ENCODE measurements around the gene MYO18B. TPM values are rescaled to one million over a fixed set of nuclear protein-coding genes. Genes with fewer than 3 reads are reported as not detected.
A peak's percentile ranks its signal among the peaks of the same experiment; 100 is the strongest.

Gene MYO18B
- total RNA-seq, 2 experiments from 2014 or later = 0.11 to 0.22 TPM

DNA sequence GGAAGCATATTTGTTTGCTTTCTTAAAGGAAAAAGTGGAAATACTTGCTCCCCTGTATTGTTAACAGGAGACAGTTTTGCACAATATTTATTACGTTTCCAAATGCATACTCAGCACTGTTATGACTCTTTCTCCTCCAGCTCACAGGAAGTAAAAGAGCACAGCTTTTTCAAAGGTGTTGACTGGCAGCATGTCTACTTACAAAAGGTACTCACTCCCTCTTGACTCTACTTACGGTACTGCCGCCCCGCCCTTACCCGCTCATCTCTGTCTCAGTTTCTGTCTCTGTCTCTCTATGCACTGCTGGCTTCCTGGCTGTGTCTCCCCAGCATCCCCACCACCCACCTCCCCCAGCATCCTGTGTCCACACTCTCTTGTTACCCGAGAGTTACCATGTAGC, 32.2 kb upstream of the MYO18B start:
- no peak overlapping the region for H3K27ac ChIP-seq (ENCODE audit: low read depth in 1 of 2, low read length in 2 of 2)
- intact Hi-C loops (cut with DNase I, micrococcal nuclease) = loop anchor here in 1 of 2 experiments (10.0 kb wide), 1 partner anchor 345 kb away; no protein-coding TSS in a partner anchor
- peak; percentile 43 for ATAC-seq (ENCODE audit: poor library complexity)
- TF ChIP-seq, protein P1, sequence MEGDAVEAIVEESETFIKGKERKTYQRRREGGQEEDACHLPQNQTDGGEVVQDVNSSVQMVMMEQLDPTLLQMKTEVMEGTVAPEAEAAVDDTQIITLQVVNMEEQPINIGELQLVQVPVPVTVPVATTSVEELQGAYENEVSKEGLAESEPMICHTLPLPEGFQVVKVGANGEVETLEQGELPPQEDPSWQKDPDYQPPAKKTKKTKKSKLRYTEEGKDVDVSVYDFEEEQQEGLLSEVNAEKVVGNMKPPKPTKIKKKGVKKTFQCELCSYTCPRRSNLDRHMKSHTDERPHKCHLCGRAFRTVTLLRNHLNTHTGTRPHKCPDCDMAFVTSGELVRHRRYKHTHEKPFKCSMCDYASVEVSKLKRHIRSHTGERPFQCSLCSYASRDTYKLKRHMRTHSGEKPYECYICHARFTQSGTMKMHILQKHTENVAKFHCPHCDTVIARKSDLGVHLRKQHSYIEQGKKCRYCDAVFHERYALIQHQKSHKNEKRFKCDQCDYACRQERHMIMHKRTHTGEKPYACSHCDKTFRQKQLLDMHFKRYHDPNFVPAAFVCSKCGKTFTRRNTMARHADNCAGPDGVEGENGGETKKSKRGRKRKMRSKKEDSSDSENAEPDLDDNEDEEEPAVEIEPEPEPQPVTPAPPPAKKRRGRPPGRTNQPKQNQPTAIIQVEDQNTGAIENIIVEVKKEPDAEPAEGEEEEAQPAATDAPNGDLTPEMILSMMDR (IDR thresholded peaks at IDR 0.05) = no peak
- no peaks in the 10 kb centered on the region for H3K9me3 Mint-ChIP-seq
- H3K4me3 Mint-ChIP-seq = no peak overlapping the region
- no peaks in the 10 kb centered on the region for H3K9me3 ChIP-seq (ENCODE audit: control insufficient read depth in 1 of 2, insufficient read depth in 1 of 2, low read length in 2 of 2)
- no peaks in the 10 kb centered on the region for H3K27me3 Mint-ChIP-seq
- H3K36me3 Mint-ChIP-seq (ENCODE audit: low read depth) = no peaks in the 10 kb centered on the region
- no peak overlapping the region for H3K4me3 ChIP-seq (ENCODE audit: low read length)
- no peaks in the 10 kb centered on the region for H3K27me3 ChIP-seq (ENCODE audit: control insufficient read depth in 1 of 2, insufficient read depth in 2 of 2, low read length in 2 of 2)
- CTCF ChIA-PET = no interaction called here
- no peak overlapping the region for H3K27ac Mint-ChIP-seq
- no peaks in the 10 kb centered on the region for H3K4me1 Mint-ChIP-seq (ENCODE audit: low read depth)
- no peaks in the 10 kb centered on the region for H3K36me3 ChIP-seq (ENCODE audit: insufficient read depth, low read length)
- no peaks in the 10 kb centered on the region for H3K4me1 ChIP-seq (ENCODE audit: insufficient read depth, low read length)
- POLR2A ChIA-PET = no interaction called here
- DNase-seq = peak in 4 of 14 experiments; percentile 4 to 18 (median 13)

DNA sequence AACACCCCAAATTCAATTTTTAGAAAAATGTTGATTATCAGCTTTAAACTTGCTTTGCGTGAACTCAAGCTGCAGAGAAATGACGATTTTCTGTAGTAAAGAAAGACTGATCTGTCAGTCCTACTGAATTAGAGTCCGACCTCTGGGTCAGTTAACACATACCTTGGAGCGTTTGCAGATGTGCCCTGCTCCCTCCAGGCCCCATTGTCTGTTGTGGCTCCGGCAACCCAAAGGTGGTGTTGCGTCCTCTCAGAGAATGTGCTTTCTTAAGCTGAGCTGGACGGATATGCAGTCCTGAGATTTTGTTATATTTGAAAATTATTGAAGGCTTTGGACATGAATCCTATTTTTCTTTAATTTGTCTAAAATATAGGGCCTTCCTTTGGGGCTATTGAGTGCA, 31.5 kb upstream of the MYO18B start:
- intact Hi-C loops (cut with DNase I, micrococcal nuclease) = no loop called here
- H3K4me1 ChIP-seq (ENCODE audit: insufficient read depth, low read length) = no peaks in the 10 kb centered on the region
- no peak overlapping the region for H3K4me3 Mint-ChIP-seq
- no peaks in the 10 kb centered on the region for H3K27me3 ChIP-seq (ENCODE audit: control insufficient read depth in 1 of 2, insufficient read depth in 2 of 2, low read length in 2 of 2)
- H3K27me3 Mint-ChIP-seq = no peaks in the 10 kb centered on the region
- ATAC-seq (ENCODE audit: poor library complexity) = no peak
- H3K36me3 Mint-ChIP-seq (ENCODE audit: low read depth) = no peaks in the 10 kb centered on the region
- H3K27ac ChIP-seq (ENCODE audit: low read depth in 1 of 2, low read length in 2 of 2) = no peak overlapping the region
- ChIA-PET CTCF (no interaction called here), POLR2A (no interaction called here)
- DNase-seq = no peak
- H3K9me3 Mint-ChIP-seq = no peaks in the 10 kb centered on the region
- H3K4me3 ChIP-seq (ENCODE audit: low read length) = no peak overlapping the region
- H3K4me1 Mint-ChIP-seq (ENCODE audit: low read depth) = no peaks in the 10 kb centered on the region
- H3K9me3 ChIP-seq (ENCODE audit: control insufficient read depth in 1 of 2, insufficient read depth in 1 of 2, low read length in 2 of 2) = no peaks in the 10 kb centered on the region
- H3K36me3 ChIP-seq (ENCODE audit: insufficient read depth, low read length) = no peaks in the 10 kb centered on the region
- H3K27ac Mint-ChIP-seq = no peak overlapping the region
- TF ChIP-seq, protein P1 (IDR thresholded peaks at IDR 0.05) = no peak

- Mint-ChIP-seq H3K9me3 (no peaks in the 10 kb centered on the region), H3K27me3 (no peaks in the 10 kb centered on the region), H3K4me3 (no peak overlapping the region), H3K4me1 (ENCODE audit: low read depth) (no peaks in the 10 kb centered on the region), H3K27ac (no peak overlapping the region), H3K36me3 (ENCODE audit: low read depth) (no peaks in the 10 kb centered on the region)
- no peak for ATAC-seq (ENCODE audit: poor library complexity)
- TF ChIP-seq, protein P1 (IDR thresholded peaks at IDR 0.05) = no peak
- ChIA-PET CTCF (no interaction called here), POLR2A (no interaction called here)
- no peak overlapping the region for H3K4me3 ChIP-seq (ENCODE audit: low read length)
- no peak overlapping the region for H3K27ac ChIP-seq (ENCODE audit: low read depth in 1 of 2, low read length in 2 of 2)
- no peaks in the 10 kb centered on the region for H3K27me3 ChIP-seq (ENCODE audit: control insufficient read depth in 1 of 2, insufficient read depth in 2 of 2, low read length in 2 of 2)
- no peaks in the 10 kb centered on the region for H3K36me3 ChIP-seq (ENCODE audit: insufficient read depth, low read length)
- intact Hi-C loops (cut with DNase I, micrococcal nuclease) = no loop called here
- no peak for DNase-seq
- H3K9me3 ChIP-seq (ENCODE audit: control insufficient read depth in 1 of 2, insufficient read depth in 1 of 2, low read length in 2 of 2) = no peaks in the 10 kb centered on the region
- no peaks in the 10 kb centered on the region for H3K4me1 ChIP-seq (ENCODE audit: insufficient read depth, low read length)
Measured at GRCh38 chr22:25711491-25711890, 30.5 kb upstream of the MYO18B start.

Measured in CD4-positive, alpha-beta T cell (primary cell).